KBM-7 (cell line): Measurements from ENCODE around the gene RAB25.
"Not testable (repeated sequence)": the region's sequence is repeated elsewhere in the genome, so short reads cannot be mapped to it uniquely, and the experiment has no call there.

Experiments used
- DNase-seq: peaks from one replicate; pipeline ENCODE4 v3.0.0-alpha.2; 2015
- in situ Hi-C: fragments of 300-500 bp; cut with MboI; formaldehyde crosslinking; loops from 2 replicates; pipeline ENCODE4 v1.14.3; 2020; ENCODE audit warnings: low sequenced_read_pairs, low pct_unique_long_range_greater_than_20kb, mixed read lengths

RAB25 gene

DNA sequence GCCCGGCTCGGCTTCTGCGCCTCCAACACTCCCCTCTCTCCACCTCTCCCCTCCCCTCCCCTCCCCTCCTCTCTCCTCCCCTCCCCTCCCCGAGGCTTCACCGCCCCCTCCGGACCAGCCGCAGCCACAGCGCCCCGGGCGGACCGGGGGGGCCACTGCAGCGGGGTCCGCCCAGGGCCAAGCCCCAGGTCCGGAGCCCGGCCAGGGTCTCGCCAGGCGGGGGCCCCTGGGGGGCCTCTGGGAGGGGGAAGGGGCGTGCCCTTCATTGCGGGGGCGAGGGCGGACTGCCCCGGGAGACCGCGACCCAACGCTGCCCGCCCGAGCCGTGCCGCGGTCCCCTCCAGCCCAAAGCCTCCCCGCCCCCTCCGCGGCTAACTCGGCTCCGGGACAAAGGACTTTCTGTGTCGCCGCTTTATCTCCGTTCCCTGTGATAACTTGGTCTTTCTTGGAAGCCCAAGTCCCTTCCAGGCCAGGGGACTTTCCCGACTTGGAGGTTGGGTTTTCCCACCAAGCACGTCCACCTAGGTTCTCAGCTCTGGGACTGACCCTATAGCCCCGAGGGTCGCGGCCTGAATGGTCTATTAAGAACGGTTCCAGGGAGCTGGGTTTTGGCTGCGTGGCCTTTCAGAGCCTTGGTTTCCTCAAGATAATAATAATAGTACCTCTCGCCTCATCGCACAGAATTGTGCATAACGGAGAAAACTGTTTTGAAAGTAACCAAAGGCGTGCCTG, 7.0 kb upstream of the RAB25 start, which contains the start of gene UBQLN4:
Gene UBQLN4 (minus strand): TSS at position 31 of the 732 bp plus-strand sequence. CDS start 97 bp downstream, outside the sequence.
- DNase-seq, result peak; percentile 49
- in situ Hi-C loops, result no loop called here

- in situ Hi-C loops, result no loop called here
- peak; percentile 99 for DNase-seq
Observed at GRCh38 chr1:156054500-156055280, 6.3 kb upstream of the RAB25 start, which contains the start of gene LAMTOR2. Gene LAMTOR2, plus strand, starts transcription at chr1:156054782. Its CDS starts 108 bp downstream, at chr1:156054890.

GRCh38 chr1:156055281-156056048, 5.5 kb upstream of the RAB25 start:
- DNase-seq, result peak; percentile 66
- in situ Hi-C loops, result no loop called here

DNA sequence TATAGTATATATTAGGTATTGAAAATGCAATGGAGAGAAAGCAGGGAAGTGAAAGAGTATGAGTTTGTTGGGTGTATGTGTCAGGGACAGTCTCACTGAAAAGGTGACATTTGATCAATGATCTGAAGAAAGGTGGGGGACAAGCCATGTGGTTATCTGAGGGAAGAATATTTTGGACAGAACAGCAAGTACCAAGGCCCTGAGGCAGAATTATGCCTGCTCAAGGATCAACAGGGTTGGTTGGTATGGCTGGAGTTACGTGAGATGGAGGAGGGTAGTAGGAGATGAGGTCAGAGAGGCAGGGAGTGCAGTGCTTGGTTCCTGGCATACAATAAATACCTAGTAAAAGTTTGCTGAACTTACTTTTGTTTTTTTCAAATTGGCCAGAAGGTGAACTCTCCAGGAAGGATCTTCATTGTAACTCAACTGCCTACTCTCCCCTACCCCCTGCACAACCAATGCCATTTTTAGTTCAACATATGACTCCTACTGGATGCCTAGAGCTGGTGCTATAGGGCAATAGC, 4.6 kb upstream of the RAB25 start:
- DNase-seq, result no peak
- in situ Hi-C loops, result no loop called here

GRCh38 chr1:156062189-156062588, 1.2 kb downstream of the RAB25 start:
- no peak for DNase-seq

DNA sequence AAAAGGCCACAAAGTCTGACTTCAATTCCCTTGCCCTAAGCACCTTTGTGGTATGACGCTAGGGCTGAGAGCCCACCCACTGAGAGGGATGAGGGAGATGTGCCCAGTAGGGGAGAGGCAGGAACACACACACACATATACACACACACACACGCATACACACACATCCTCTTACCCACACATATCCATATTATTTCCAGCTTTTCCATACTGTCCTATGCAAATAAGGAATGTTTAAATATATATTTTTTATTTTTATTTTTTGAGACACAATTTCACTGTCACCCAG, 3.0 kb downstream of the RAB25 start:
- in situ Hi-C loops, result no loop called here
- DNase-seq, result no peak

More at GRCh38 chr1:156062189-156062588, 1.2 kb downstream of the RAB25 start:
- in situ Hi-C loops, result no loop called here

DNA sequence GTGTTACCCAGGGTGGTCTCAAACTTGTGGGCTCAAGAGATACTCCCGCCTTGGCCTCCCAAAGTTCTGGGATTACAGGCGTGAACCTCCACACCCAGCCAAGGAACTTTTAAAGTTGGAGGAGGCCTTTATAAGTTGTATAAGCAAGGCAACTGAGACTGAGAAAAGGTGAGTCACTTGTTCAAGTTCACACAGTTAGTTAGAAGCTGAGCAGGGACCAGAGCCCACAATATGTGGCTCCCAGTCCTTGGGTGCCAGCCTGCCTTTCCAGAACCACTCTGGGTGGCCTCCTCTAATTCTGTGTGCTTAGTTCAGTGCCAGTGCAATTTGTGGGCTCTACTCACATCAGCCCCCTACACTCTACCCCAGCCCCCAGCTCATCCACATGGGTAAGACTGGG, 3.7 kb downstream of the RAB25 start:
- in situ Hi-C loops, result no loop called here
- DNase-seq, result no peak

DNA sequence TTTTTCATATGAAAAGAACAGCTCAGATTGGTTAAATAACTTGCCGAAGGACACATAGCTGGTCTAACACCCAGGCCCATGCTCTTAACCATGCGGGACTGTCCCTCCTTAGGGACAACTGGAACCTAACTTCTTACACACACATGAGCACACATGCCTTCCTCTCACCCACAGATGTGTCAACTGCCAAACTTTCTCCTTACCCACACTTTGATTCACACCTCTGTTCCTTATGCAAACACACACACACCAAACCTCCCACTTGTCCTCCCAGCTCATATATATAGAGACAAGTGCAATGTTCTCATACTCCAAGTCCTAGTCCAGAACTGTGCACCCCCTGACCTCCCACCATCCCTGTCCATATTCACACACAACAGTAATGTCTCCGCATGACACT, 4.3 kb downstream of the RAB25 start:
- in situ Hi-C loops, result no loop called here
- no peak for DNase-seq

- in situ Hi-C loops, result no loop called here
- no peak for DNase-seq
Observed at GRCh38 chr1:156065871-156066270, 4.9 kb downstream of the RAB25 start.

- in situ Hi-C loops, result no loop called here
- DNase-seq, result no peak
Observed at GRCh38 chr1:156067262-156067661, 6.3 kb downstream of the RAB25 start.

DNA sequence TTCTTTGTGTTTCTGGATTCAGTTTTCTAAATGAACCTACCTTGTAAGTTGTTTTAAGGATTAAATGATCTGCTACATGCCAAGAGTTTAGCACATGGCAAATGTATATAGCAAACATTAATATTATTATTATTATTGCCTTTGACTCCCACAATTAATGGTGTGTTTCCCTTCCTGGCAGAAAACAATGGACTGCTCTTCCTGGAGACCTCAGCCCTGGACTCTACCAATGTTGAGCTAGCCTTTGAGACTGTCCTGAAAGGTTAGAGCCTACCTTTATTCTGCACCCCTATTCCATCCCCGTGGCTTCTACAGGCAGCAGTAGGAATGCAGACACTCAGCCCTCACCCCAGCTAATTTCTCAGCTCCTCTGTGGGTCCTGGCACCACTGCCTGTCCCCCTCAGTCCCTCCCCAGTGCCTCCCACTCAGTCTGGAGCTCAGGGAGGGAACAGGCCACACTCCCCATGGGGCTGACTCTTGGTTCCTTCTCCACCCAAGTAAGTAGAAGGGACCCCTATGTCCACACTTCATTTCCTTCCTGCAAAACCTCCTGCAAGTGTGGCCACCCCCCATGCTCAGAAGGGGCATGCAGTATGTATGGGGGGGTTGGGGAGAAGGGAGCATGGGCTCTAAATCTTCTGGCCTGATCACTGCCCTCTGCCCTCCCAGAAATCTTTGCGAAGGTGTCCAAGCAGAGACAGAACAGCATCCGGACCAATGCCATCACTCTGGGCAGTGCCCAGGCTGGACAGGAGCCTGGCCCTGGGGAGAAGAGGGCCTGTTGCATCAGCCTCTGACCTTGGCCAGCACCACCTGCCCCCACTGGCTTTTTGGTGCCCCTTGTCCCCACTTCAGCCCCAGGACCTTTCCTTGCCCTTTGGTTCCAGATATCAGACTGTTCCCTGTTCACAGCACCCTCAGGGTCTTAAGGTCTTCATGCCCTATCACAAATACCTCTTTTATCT, 8.8 kb downstream of the RAB25 start:
- in situ Hi-C loops, result no loop called here
- DNase-seq, result no peak

DNA sequence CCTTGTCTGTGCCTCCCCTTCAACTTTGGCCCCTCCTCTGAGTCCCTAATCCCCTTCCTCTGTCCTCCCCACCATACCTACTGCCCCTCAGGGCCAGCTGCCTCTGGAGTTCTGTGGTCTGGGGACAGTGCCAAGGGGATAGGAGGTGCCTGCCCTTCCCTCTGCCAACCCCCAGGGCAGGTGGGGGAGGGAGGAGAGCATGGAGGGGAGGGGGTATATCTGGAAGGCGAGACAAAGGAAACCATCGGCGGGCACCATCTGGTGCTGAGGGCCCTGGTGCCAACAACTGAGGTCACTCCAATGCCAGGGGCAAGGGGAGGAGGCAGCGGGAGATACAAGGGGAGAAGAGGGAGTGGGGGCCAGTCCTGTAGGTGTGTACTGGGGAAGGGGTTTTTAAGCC, 9.6 kb downstream of the RAB25 start:
- in situ Hi-C loops, result no loop called here
- no peak for DNase-seq

GRCh38 chr1:156071332-156071816, 10.4 kb downstream of the RAB25 start:
- in situ Hi-C loops, result not testable (repeated sequence)

DNA sequence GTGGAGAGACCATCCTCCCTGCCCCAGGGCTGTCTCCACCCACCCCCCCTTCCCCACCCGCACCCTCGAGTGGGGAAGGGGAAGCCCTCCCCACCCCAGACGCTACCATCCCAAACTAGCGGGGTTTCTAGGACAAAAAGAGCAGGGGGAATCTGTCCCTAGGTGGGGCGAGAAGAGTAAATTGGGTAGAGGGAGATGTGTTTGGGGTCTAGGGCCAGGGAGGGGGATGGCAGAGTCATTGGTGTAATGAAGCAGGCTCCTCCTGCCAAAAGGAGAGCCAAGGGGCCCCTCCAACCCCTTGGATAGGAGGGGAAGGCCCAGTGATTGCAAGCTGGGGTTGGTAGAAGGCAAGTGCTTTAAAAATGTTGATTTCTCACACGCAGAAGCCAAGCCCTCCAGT, 11.3 kb downstream of the RAB25 start:
- in situ Hi-C loops, result no loop called here
- DNase-seq, result no peak

More at GRCh38 chr1:156071332-156071816, 10.4 kb downstream of the RAB25 start:
- DNase-seq, result not testable (repeated sequence)

DNA sequence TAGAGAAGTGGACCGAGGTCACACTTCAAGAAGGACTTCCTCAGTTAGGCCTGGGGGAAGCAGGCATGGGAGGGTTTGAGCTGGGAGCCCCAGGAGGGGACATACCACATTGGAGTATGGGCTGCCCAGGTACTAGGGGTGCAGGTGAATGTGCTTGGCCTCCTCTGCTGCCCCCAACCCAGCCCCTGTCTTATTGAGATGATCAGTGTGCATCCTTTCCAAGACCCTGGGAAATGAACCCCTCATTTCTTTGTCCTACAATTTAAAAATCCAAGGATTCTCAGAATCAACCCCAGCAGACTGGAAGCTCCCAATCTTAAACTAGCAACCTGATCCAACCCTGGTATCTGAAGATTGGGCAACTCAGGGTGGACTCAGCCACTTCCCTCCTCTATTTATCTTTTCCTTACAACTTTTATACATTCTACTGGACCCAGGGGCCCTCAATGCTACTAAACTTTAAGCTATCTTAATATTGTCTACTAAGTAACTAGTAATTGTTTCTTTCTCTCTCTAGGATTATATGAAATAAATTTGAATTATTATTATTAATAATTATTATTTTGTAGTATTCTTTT, 12.2 kb downstream of the RAB25 start:
- no peak for DNase-seq
- in situ Hi-C loops, result no loop called here

DNA sequence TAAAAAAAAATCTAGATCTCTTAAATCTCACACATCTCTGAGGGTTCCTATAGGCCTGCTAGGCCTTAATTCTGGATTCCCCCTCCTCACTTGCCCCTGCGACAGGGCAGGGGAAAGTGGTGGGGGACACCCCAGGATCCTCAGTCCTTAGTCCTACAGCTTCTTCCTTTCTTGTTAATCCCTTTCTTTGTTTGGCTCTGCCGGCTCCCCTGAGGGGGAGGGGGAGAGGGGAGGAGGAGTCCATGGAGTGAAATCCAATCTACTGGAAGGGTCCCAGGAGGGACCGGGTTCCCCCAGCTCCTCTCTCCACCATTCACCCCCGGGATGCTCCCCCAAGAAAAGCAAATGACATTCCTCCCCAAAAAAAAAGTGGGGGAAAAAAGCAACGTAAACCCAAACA, 12.8 kb downstream of the RAB25 start:
- DNase-seq, result no peak
- in situ Hi-C loops, result no loop called here

DNA sequence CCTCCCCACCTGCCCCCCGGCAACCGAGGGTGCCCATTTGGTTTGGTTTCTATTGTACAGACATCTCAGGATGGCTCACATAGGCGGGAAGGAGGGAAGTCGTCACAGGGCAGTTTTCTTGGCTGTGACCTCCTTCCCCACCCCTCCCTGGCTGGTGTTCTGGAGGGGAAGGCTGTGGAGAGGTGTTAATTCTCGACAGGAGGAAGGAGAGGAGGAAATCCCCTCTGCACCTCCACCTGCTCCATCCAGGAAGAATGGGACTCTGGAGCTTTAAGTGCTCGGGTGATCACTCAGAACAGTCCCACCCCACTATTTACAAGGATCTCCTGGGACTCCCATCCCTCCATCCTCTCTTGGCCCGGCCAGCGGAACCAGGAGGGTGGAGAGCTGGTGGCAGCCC, 13.7 kb downstream of the RAB25 start:
- in situ Hi-C loops, result no loop called here
- no peak for DNase-seq

- DNase-seq, result no peak
- in situ Hi-C loops, result no loop called here
Observed at GRCh38 chr1:156075162-156075561, 14.2 kb downstream of the RAB25 start.
